ENCODE measurements around the gene VSTM2B. TPM values are rescaled to one million over a fixed set of nuclear protein-coding genes. Genes with fewer than 3 reads are reported as not detected.

The VSTM2B gene
- total and polyA plus RNA-seq, 2 of the 13 experiments (the other 11 are each of a cell fraction or from before 2014, with no cell fraction given), result not detected

- no peak for TF ChIP-seq ZNF362 (CRISPR knock-in tag; IDR thresholded peaks at IDR 0.05; ENCODE audit: borderline replicate concordance)
Observed at GRCh38 chr19:29577649-29577963, 51.8 kb downstream of the VSTM2B start (continued).

GRCh38 chr19:29578349-29578748, 52.6 kb downstream of the VSTM2B start:
- Histone ChIP-seq H3K4me3 (replicated peaks in 1 of 3; ENCODE audit: insufficient read depth in 1 of 3, low read depth in 2 of 3, low read length in 3 of 3) (no peak overlapping the region), H3K9me3 (ENCODE audit: low read length) (no peaks in the 10 kb centered on the region), H3K79me2 (ENCODE audit: insufficient read depth, low read length) (no peaks in the 10 kb centered on the region), H3K27ac (ENCODE audit: extremely low read length, insufficient read depth, low read length) (no peak overlapping the region), H4K20me1 (ENCODE audit: insufficient read depth, low read length) (no peaks in the 10 kb centered on the region), H3K27me3 (ENCODE audit: control insufficient read depth in 1 of 2, insufficient read depth in 2 of 2, low read length in 2 of 2) (peaks cover 0 to 17% of the 10 kb centered on the region in 2 experiments; a peak in 3 of 5 replicates), H2AFZ (ENCODE audit: low read length) (no peak overlapping the region), H3K4me1 (ENCODE audit: insufficient read depth, low read length) (no peaks in the 10 kb centered on the region), H3K36me3 (replicated peaks in 1 of 2; ENCODE audit: control insufficient read depth in 1 of 2, insufficient read depth in 2 of 2, low read length in 2 of 2) (no peaks in the 10 kb centered on the region), H3K4me2 (ENCODE audit: low read depth, low read length) (no peak overlapping the region), H3K9ac (ENCODE audit: insufficient read depth, low read depth, low read length) (no peak overlapping the region)
- intact Hi-C loops (cut with micrococcal nuclease; ENCODE audit: unreplicated experiment), result no loop called here
- TF ChIP-seq FOXP1 (IDR thresholded peaks at IDR 0.05), result no peak
- no peak for TF ChIP-seq FOXP1 (CRISPR knock-in tag; IDR thresholded peaks at IDR 0.05)
- no peak for TF ChIP-seq U2AF2 (IDR thresholded peaks at IDR 0.05; ENCODE audit: low read depth, low read length)
- no peak for TF ChIP-seq ZNF510 (CRISPR knock-in tag; IDR thresholded peaks at IDR 0.05; ENCODE audit: low read depth)
- TF ChIP-seq ZNF557 (CRISPR knock-in tag; IDR thresholded peaks at IDR 0.05), result no peak
- no peak for TF ChIP-seq ZNF513 (CRISPR knock-in tag; conservative IDR thresholded peaks at IDR 0.05)
- no peak for TF ChIP-seq ZNF773 (CRISPR knock-in tag; IDR thresholded peaks at IDR 0.05; ENCODE audit: borderline replicate concordance)
- no peak for TF ChIP-seq ZNF766 (CRISPR knock-in tag; IDR thresholded peaks at IDR 0.05; ENCODE audit: borderline replicate concordance)
- no peak for TF ChIP-seq ZNF788 (CRISPR knock-in tag; IDR thresholded peaks at IDR 0.05; ENCODE audit: borderline replicate concordance)
- no peak for TF ChIP-seq RERE (CRISPR knock-in tag; IDR thresholded peaks at IDR 0.05; ENCODE audit: low read depth)
- TF ChIP-seq ETV6 (CRISPR knock-in tag; conservative IDR thresholded peaks at IDR 0.05), result no peak
- no peak for TF ChIP-seq ZSCAN25 (CRISPR knock-in tag; IDR thresholded peaks at IDR 0.05)
- TF ChIP-seq SKIL (CRISPR knock-in tag; IDR thresholded peaks at IDR 0.05; ENCODE audit: borderline replicate concordance), result no peak
- FAIRE-seq (no peak), ATAC-seq (no peak), DNase-seq (ENCODE audit: low spot score) (no peak)
- in situ Hi-C loops (cut with HindIII; ENCODE audit: extremely low pct_ligation_motif_present, low pct_unique_long_range_greater_than_20kb), result no loop called here
- no TSS peak for BruUV-seq (replicated peaks)
- WGBS (ENCODE audit: low lambda C conversion rate), result 2% methylated on average over 8 of the region's 8 CpGs
- CTCF ChIA-PET (ENCODE audit: low intra/inter-chr PET ratio, low total read pairs), result no interaction called here
- POLR2A ChIA-PET, result no interaction called here
